HEK293 (cell line): ENCODE results near the gene BRAT1.

Experiments
- YY1 ChIP-seq: fragments of 450-650 bp; formaldehyde crosslinking; IDR thresholded peaks from 2 replicates; pipeline ENCODE4 v1.5.1; 2018; ENCODE audit warnings: missing biosample characterization, missing genetic modification characterization
- ZFP3 ChIP-seq: fragments of 450-650 bp; formaldehyde crosslinking; IDR thresholded peaks from 2 replicates; pipeline ENCODE4 v1.5.1; 2016; ENCODE audit warnings: low read depth, missing biosample characterization, missing genetic modification characterization
- ZNF211 ChIP-seq: fragments of 450-650 bp; formaldehyde crosslinking; IDR thresholded peaks from 2 replicates; pipeline ENCODE4 v1.5.1; 2016; ENCODE audit warnings: low read depth, missing biosample characterization, missing genetic modification characterization
- ZNF341 ChIP-seq: fragments of 450-650 bp; formaldehyde crosslinking; IDR thresholded peaks from 2 replicates; pipeline ENCODE4; 2016; ENCODE audit warnings: low read depth, missing biosample characterization, missing genetic modification characterization
- ZNF548 ChIP-seq: fragments of 450-650 bp; formaldehyde crosslinking; IDR thresholded peaks from 2 replicates; pipeline ENCODE4 v1.5.1; 2016; ENCODE audit warnings: missing biosample characterization, missing genetic modification characterization
- ZNF580 ChIP-seq: fragments of 450-650 bp; formaldehyde crosslinking; IDR thresholded peaks from 2 replicates; pipeline ENCODE4 v1.5.1; 2016; ENCODE audit warnings: missing biosample characterization, missing genetic modification characterization
- ZSCAN16 ChIP-seq: fragments of 450-650 bp; formaldehyde crosslinking; IDR thresholded peaks from 2 replicates; pipeline ENCODE4 v1.5.1; 2016; ENCODE audit warnings: missing biosample characterization, missing genetic modification characterization
- TF ChIP-seq, protein P1 (sequence below): fragments of 450-650 bp; formaldehyde crosslinking; IDR thresholded peaks from 2 replicates; pipeline ENCODE4 v1.5.1; 2016; ENCODE audit warnings: missing biosample characterization, missing genetic modification characterization
- TF ChIP-seq, protein P2 (sequence below): fragments of 450-650 bp; formaldehyde crosslinking; IDR thresholded peaks from 2 replicates; pipeline ENCODE4 v1.5.1; 2016; ENCODE audit warnings: missing biosample characterization, missing genetic modification characterization
- TF ChIP-seq, protein P3 (sequence below): fragments of 450-650 bp; formaldehyde crosslinking; IDR thresholded peaks from 2 replicates; pipeline ENCODE4 v1.5.1; 2016; ENCODE audit warnings: missing biosample characterization, missing genetic modification characterization
- TF ChIP-seq, protein P4 (sequence below): fragments of 450-650 bp; formaldehyde crosslinking; IDR thresholded peaks from 2 replicates; pipeline ENCODE4 v1.5.1; 2016; ENCODE audit warnings: missing biosample characterization, missing genetic modification characterization
- TF ChIP-seq, protein P5 (sequence below): fragments of 450-650 bp; formaldehyde crosslinking; IDR thresholded peaks from 2 replicates; pipeline ENCODE4 v1.5.1; 2017; ENCODE audit warnings: missing biosample characterization, mild to moderate bottlenecking, missing genetic modification characterization, moderate library complexity

DNA sequence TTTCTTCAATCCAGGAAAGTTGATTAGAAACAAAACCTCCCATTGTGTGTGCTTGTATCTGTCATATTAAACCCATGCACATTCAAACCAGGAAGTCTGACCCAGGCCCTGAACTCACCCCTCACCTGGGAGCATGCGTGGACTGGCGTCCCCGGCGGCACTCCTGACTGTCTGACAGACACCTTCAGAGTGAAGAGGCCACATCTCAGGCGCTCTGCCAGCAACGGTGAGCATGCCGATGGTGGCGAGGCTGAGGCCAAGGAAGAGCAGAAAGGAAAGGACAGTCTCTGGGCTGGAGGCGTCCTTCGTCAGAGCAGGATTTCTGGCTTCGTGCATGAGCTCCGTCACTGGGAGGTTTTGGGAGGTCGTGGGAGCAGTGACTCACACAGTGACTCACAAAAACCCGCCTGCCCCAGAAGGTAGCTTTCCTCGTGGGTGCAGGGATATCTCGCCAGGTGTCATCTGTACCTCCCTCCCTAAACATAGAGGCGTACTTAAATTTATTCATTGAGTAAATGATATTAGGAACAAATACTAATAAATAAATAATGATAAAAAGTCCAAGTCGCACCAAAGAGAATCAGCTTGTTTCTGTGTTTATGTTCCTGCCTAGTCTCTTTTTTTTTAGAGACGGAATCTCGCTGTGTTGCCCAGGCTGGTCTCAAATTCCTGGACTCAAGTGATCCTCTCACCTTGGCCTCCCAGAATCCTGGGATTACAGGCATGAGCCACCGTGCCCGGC, 16.9 kb upstream of the BRAT1 start:
- TF ChIP-seq, protein P1, sequence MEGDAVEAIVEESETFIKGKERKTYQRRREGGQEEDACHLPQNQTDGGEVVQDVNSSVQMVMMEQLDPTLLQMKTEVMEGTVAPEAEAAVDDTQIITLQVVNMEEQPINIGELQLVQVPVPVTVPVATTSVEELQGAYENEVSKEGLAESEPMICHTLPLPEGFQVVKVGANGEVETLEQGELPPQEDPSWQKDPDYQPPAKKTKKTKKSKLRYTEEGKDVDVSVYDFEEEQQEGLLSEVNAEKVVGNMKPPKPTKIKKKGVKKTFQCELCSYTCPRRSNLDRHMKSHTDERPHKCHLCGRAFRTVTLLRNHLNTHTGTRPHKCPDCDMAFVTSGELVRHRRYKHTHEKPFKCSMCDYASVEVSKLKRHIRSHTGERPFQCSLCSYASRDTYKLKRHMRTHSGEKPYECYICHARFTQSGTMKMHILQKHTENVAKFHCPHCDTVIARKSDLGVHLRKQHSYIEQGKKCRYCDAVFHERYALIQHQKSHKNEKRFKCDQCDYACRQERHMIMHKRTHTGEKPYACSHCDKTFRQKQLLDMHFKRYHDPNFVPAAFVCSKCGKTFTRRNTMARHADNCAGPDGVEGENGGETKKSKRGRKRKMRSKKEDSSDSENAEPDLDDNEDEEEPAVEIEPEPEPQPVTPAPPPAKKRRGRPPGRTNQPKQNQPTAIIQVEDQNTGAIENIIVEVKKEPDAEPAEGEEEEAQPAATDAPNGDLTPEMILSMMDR (tag by site-specific recombination) = no peak
- TF ChIP-seq ZNF211 (tag by site-specific recombination) (no peak), ZFP3 (tag by site-specific recombination) (no peak), ZNF548 (tag by site-specific recombination) (no peak), ZNF341 (tag by site-specific recombination) (no peak), ZSCAN16 (tag by site-specific recombination) (no peak), YY1 (no peak), ZNF580 (tag by site-specific recombination) (no peak)
- TF ChIP-seq, protein P2, sequence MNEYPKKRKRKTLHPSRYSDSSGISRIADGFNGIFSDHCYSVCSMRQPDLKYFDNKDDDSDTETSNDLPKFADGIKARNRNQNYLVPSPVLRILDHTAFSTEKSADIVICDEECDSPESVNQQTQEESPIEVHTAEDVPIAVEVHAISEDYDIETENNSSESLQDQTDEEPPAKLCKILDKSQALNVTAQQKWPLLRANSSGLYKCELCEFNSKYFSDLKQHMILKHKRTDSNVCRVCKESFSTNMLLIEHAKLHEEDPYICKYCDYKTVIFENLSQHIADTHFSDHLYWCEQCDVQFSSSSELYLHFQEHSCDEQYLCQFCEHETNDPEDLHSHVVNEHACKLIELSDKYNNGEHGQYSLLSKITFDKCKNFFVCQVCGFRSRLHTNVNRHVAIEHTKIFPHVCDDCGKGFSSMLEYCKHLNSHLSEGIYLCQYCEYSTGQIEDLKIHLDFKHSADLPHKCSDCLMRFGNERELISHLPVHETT = no peak
- TF ChIP-seq, protein P3, sequence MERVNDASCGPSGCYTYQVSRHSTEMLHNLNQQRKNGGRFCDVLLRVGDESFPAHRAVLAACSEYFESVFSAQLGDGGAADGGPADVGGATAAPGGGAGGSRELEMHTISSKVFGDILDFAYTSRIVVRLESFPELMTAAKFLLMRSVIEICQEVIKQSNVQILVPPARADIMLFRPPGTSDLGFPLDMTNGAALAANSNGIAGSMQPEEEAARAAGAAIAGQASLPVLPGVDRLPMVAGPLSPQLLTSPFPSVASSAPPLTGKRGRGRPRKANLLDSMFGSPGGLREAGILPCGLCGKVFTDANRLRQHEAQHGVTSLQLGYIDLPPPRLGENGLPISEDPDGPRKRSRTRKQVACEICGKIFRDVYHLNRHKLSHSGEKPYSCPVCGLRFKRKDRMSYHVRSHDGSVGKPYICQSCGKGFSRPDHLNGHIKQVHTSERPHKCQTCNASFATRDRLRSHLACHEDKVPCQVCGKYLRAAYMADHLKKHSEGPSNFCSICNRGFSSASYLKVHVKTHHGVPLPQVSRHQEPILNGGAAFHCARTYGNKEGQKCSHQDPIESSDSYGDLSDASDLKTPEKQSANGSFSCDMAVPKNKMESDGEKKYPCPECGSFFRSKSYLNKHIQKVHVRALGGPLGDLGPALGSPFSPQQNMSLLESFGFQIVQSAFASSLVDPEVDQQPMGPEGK (tag by site-specific recombination) = no peak
- TF ChIP-seq, protein P4, sequence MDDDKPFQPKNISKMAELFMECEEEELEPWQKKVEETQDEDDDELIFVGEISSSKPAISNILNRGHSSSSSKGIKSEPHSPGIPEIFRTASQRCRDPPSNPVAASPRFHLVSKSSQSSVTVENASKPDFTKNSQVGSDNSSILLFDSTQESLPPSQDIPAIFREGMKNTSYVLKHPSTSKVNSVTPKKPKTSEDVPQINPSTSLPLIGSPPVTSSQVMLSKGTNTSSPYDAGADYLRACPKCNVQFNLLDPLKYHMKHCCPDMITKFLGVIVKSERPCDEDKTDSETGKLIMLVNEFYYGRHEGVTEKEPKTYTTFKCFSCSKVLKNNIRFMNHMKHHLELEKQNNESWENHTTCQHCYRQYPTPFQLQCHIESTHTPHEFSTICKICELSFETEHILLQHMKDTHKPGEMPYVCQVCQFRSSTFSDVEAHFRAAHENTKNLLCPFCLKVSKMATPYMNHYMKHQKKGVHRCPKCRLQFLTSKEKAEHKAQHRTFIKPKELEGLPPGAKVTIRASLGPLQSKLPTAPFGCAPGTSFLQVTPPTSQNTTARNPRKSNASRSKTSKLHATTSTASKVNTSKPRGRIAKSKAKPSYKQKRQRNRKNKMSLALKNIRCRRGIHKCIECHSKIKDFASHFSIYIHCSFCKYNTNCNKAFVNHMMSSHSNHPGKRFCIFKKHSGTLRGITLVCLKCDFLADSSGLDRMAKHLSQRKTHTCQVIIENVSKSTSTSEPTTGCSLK (tag by site-specific recombination) = no peak
- TF ChIP-seq, protein P5, sequence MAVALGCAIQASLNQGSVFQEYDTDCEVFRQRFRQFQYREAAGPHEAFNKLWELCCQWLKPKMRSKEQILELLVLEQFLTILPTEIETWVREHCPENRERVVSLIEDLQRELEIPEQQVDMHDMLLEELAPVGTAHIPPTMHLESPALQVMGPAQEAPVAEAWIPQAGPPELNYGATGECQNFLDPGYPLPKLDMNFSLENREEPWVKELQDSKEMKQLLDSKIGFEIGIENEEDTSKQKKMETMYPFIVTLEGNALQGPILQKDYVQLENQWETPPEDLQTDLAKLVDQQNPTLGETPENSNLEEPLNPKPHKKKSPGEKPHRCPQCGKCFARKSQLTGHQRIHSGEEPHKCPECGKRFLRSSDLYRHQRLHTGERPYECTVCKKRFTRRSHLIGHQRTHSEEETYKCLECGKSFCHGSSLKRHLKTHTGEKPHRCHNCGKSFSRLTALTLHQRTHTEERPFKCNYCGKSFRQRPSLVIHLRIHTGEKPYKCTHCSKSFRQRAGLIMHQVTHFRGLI (tag by site-specific recombination) = no peak
